PC-9 (cell line): ENCODE results near the gene TBCK. TPM values are rescaled to one million over a fixed set of nuclear protein-coding genes. Genes with fewer than 3 reads are reported as not detected.
A peak's percentile ranks its signal among the peaks of the same experiment; 100 is the strongest.

ENCODE experiments used
- BruUV-seq: library from RNA; stranded (reverse); fragments of 400-500 nt; replicated peaks from 2 replicates; lab custom pipeline; 2021; lab: Mats Ljungman, UMichigan
- CTCF ChIA-PET: fragments of 300-600 bp; sonication (Branson Sonifier 250); formaldehyde crosslinking; loops from one replicate; lab custom pipeline; 2022; ENCODE audit warnings: antibody characterized with exemption; lab: Charles Lee
- POLR2A ChIA-PET: fragments of 300-600 bp; sonication (Branson Sonifier 250); formaldehyde crosslinking; loops from one replicate; lab custom pipeline; 2022; ENCODE audit warnings: antibody characterized with exemption; ENCODE audit not compliant: unreplicated experiment; lab: Charles Lee
- DNase-seq, 2 experiments: peaks; one replicate each; pipeline versions ENCODE4 v3.0.0 to v3.0.0-alpha.2; 2015 to 2022; ENCODE audit warnings: mixed read lengths in 1 of 2
- H2AFZ ChIP-seq: fragments of 200-600 bp; sonication (generic); 2 replicates; pipeline ENCODE4 v1.8.1; 2017; ENCODE audit warnings: antibody characterized with exemption
- H3F3A ChIP-seq: fragments of 200-600 bp; sonication (generic); 2 replicates; pipeline ENCODE4 v1.8.1; 2017; ENCODE audit warnings: antibody characterized with exemption, mild to moderate bottlenecking, low read depth; ENCODE audit not compliant: insufficient read depth
- H3K27ac ChIP-seq: fragments of 200-600 bp; sonication (generic); 2 replicates; pipeline ENCODE4 v1.6.1; 2016; ENCODE audit warnings: mixed run types
- H3K27me3 ChIP-seq: fragments of 200-600 bp; sonication (generic); 2 replicates; pipeline ENCODE4 v1.6.1; 2016; ENCODE audit warnings: low read depth, mixed run types; ENCODE audit not compliant: insufficient read depth
- H3K36me3 ChIP-seq: fragments of 200-600 bp; sonication (generic); 2 replicates; pipeline ENCODE4 v1.6.1; 2016; ENCODE audit warnings: low read depth, mixed run types
- H3K4me1 ChIP-seq: fragments of 200-600 bp; sonication (generic); replicated peaks from 2 replicates; pipeline ENCODE4 v1.6.1; 2016; ENCODE audit warnings: mixed run types; ENCODE audit not compliant: insufficient read depth
- H3K4me2 ChIP-seq: fragments of 200-600 bp; sonication (generic); 2 replicates; pipeline ENCODE4 v1.6.1; 2017; ENCODE audit warnings: mixed run types
- H3K4me3 ChIP-seq: fragments of 200-600 bp; sonication (generic); 2 replicates; pipeline ENCODE4 v1.6.1; 2016; ENCODE audit warnings: mixed run types
- H3K79me2 ChIP-seq: fragments of 200-600 bp; sonication (generic); 2 replicates; pipeline ENCODE4 v1.6.1; 2017; ENCODE audit warnings: low read depth, mixed run types
- H3K9me2 ChIP-seq: fragments of 200-600 bp; sonication (generic); 2 replicates; pipeline ENCODE4 v1.8.1; 2017; ENCODE audit warnings: mild to moderate bottlenecking; ENCODE audit not compliant: insufficient read depth
- H3K9me3 ChIP-seq: fragments of 200-600 bp; sonication (generic); 2 replicates; pipeline ENCODE4 v1.8.1; 2016; ENCODE audit warnings: low read depth; ENCODE audit not compliant: insufficient read depth
- H4K20me1 ChIP-seq: fragments of 200-600 bp; sonication (generic); 2 replicates; pipeline ENCODE4 v1.8.1; 2017; ENCODE audit not compliant: insufficient read depth
- CTCF ChIP-seq: fragments of 200-600 bp; sonication (generic); conservative IDR thresholded peaks from 2 replicates; pipeline ENCODE4 v1.6.1; 2017; ENCODE audit warnings: mixed run types, antibody characterized with exemption, mild to moderate bottlenecking, moderate library complexity
- EZH2 ChIP-seq: fragments of 200-600 bp; sonication (generic); IDR thresholded peaks from 2 replicates; pipeline ENCODE4 v1.8.0; 2017; ENCODE audit warnings: antibody characterized with exemption, low read depth
- intact Hi-C: fragments of 100-400 bp; cut with micrococcal nuclease; formaldehyde crosslinking; loops from one replicate; pipeline ENCODE4 v1.10.0; 2022; ENCODE audit not compliant: unreplicated experiment
- total RNA-seq: library from RNA; stranded (reverse); gene quantifications from 2 replicates; pipeline ENCODE4 v1.2.3, GENCODE V29; 2021

TBCK gene
- total RNA-seq, 1 experiment from 2014 or later: 18.7 TPM

GRCh38 chr4:106038012-106038411 is 278.0 kb downstream of the TBCK start:
- no peaks in the 10 kb centered on the region for H3F3A ChIP-seq
- intact Hi-C loops: no loop called here
- H3K9me2 ChIP-seq: no peaks in the 10 kb centered on the region
- H2AFZ ChIP-seq: no peak overlapping the region
- no peak overlapping the region for H3K4me3 ChIP-seq
- no peak for DNase-seq
- BruUV-seq: no TSS peak
- ChIA-PET POLR2A (no interaction called here), CTCF (no interaction called here)
- peak overlapping the region; percentile 26; the same call in 1 of the 2 replicates for H3K4me2 ChIP-seq
- no peak overlapping the region for H3K27ac ChIP-seq
- TF ChIP-seq EZH2 (no peak), CTCF (no peak)
- H3K4me1 ChIP-seq: peaks cover 4% of the 10 kb centered on the region; the same call in 1 of the 2 replicates
- H3K27me3 ChIP-seq: no peaks in the 10 kb centered on the region
- no peaks in the 10 kb centered on the region for H3K36me3 ChIP-seq
- H3K9me3 ChIP-seq: no peaks in the 10 kb centered on the region
- H3K79me2 ChIP-seq: no peaks in the 10 kb centered on the region
- H4K20me1 ChIP-seq: no peaks in the 10 kb centered on the region

DNA sequence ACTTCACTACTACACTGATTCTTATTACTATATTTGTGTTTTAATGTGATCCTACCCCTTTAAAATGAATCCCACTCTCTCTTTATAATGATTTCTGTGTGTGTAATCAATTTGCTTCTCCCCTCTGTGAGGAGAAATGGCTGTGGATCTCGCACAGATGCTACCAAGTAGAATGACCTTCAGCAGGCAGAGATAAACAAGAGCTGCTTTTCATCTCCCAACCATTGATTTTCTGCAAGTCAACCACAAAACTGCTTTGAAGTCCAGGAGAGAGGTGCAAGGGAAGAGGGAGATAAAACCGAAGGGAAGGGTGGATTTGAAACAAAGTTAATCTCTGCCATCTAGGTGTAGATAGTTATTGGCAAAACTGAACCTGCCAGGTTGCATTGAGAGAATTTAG is 279.2 kb downstream of the TBCK start:
- ChIA-PET POLR2A (no interaction called here), CTCF (no interaction called here)
- H3K4me3 ChIP-seq: no peak overlapping the region
- H3K9me2 ChIP-seq: no peaks in the 10 kb centered on the region
- intact Hi-C loops: no loop called here
- H3K4me1 ChIP-seq: peaks cover 4% of the 10 kb centered on the region; the same call in 1 of the 2 replicates
- no peak overlapping the region for H2AFZ ChIP-seq
- no peaks in the 10 kb centered on the region for H3K36me3 ChIP-seq
- no peaks in the 10 kb centered on the region for H3K27me3 ChIP-seq
- H3K9me3 ChIP-seq: no peaks in the 10 kb centered on the region
- H3F3A ChIP-seq: no peaks in the 10 kb centered on the region
- no peak overlapping the region for H3K27ac ChIP-seq
- TF ChIP-seq EZH2 (no peak), CTCF (no peak)
- no TSS peak for BruUV-seq
- H3K79me2 ChIP-seq: no peaks in the 10 kb centered on the region
- H3K4me2 ChIP-seq: no peak overlapping the region
- H4K20me1 ChIP-seq: no peaks in the 10 kb centered on the region
- DNase-seq: no peak

DNA sequence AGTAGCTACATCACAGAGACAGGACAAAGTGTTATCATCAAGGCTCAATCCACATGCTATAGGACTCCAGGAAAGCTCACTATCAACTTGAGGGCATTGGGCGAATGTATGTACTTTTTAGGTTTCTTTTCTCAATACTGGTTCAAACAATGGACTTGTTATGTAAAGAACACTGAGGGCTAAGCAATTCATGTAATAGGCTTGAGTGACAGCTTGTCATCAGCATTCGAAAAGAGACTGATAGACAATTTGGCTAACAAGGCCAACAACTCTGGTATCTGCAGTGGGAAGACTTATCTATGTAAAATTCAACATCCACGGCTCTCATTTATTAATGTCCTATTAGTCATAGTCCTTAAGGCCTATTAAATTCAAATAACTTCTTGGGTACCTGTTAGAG is 279.7 kb downstream of the TBCK start:
- H3K4me3 ChIP-seq: no peak overlapping the region
- BruUV-seq: no TSS peak
- no peaks in the 10 kb centered on the region for H3K79me2 ChIP-seq
- no peak for DNase-seq
- no peak for TF ChIP-seq EZH2
- no peak for TF ChIP-seq CTCF
- H3K9me2 ChIP-seq: no peaks in the 10 kb centered on the region
- H3K4me2 ChIP-seq: no peak overlapping the region
- H3K36me3 ChIP-seq: no peaks in the 10 kb centered on the region
- H3K27ac ChIP-seq: no peak overlapping the region
- ChIA-PET CTCF (no interaction called here), POLR2A (no interaction called here)
- H3K4me1 ChIP-seq: peaks cover 4% of the 10 kb centered on the region; the same call in 1 of the 2 replicates
- no peaks in the 10 kb centered on the region for H3K9me3 ChIP-seq
- intact Hi-C loops: no loop called here
- no peaks in the 10 kb centered on the region for H4K20me1 ChIP-seq
- no peak overlapping the region for H2AFZ ChIP-seq
- H3F3A ChIP-seq: no peaks in the 10 kb centered on the region
- H3K27me3 ChIP-seq: no peaks in the 10 kb centered on the region
